H1 (cell line): ENCODE results near the gene BAZ2B. TPM values are rescaled to one million over a fixed set of nuclear protein-coding genes. Genes with fewer than 3 reads are reported as not detected.

Experiments used
- CTCF ChIA-PET: fragments of 300-600 bp; sonication (Branson Sonifier 250); formaldehyde crosslinking; loops from one replicate; lab custom pipeline; 2021; ENCODE audit not compliant: partially characterized antibody; lab: Charles Lee
- POLR2A ChIA-PET: fragments of 300-600 bp; sonication (Branson Sonifier 250); formaldehyde crosslinking; loops from one replicate; lab custom pipeline; 2021; ENCODE audit warnings: inconsistent platforms; ENCODE audit not compliant: partially characterized antibody; lab: Charles Lee
- DNase-seq, 2 experiments: peaks; one replicate each; pipeline versions ENCODE4 v3.0.0 to v3.0.0-alpha.2; 2010 to 2022; ENCODE audit warnings: low spot score in 2 of 2, low read depth in 1 of 2, mixed read lengths in 1 of 2
- FAIRE-seq: peaks from 2 replicates; lab custom pipeline; 2011; peaks lifted over from hg19 to GRCh38; lab: Jason Lieb, UNC
- H2AFZ ChIP-seq: 2 replicates; pipeline ENCODE4 v1.8.1; 2012; ENCODE audit warnings: low read length, inconsistent platforms
- H2AK5ac ChIP-seq: 2 replicates; pipeline ENCODE4 v1.6.1; 2013; ENCODE audit warnings: low read depth, low read length
- H2BK120ac ChIP-seq: replicated peaks from 2 replicates; pipeline ENCODE3; 2013; ENCODE audit warnings: low read depth, low read length, inconsistent platforms
- H2BK12ac ChIP-seq: 2 replicates; pipeline ENCODE4 v1.6.1; 2013; ENCODE audit warnings: low read depth, low read length
- H2BK15ac ChIP-seq: 2 replicates; pipeline ENCODE4 v1.6.1; 2013; ENCODE audit warnings: low read length
- H2BK20ac ChIP-seq: 2 replicates; pipeline ENCODE4 v1.6.1; 2013; ENCODE audit warnings: low read length
- H2BK5ac ChIP-seq: 2 replicates; pipeline ENCODE4 v1.6.1; 2013; ENCODE audit warnings: low read depth, low read length
- H3K14ac ChIP-seq: 2 replicates; pipeline ENCODE4 v1.6.1; 2013; ENCODE audit warnings: inconsistent platforms; ENCODE audit not compliant: insufficient read length
- H3K18ac ChIP-seq: 2 replicates; pipeline ENCODE4 v1.6.1; 2013; ENCODE audit warnings: low read length; ENCODE audit errors: extremely low read depth
- H3K23ac ChIP-seq: 2 replicates; pipeline ENCODE4 v1.6.1; 2013; ENCODE audit warnings: inconsistent platforms; ENCODE audit not compliant: insufficient read length
- H3K23me2 ChIP-seq: 2 replicates; pipeline ENCODE4 v1.6.1; 2013; ENCODE audit warnings: low read depth, low read length
- H3K27ac ChIP-seq: 2 replicates; pipeline ENCODE4 v1.6.1; 2011; ENCODE audit warnings: low read depth, low read length, inconsistent platforms
- H3K27me3 ChIP-seq, 4 experiments: replicated peaks in 1 of 4; 1 replicate in 1 of 4; 2 replicates in 3 of 4; pipeline versions ENCODE4 v1.6.1 to v1.8.1; 2011 to 2013; ENCODE audit warnings: low read length in 3 of 4, mild to moderate bottlenecking in 3 of 4, inconsistent platforms in 2 of 4, mixed read lengths in 2 of 4, moderate library complexity in 1 of 4; ENCODE audit not compliant: control insufficient read depth in 3 of 4, insufficient read depth in 3 of 4; ENCODE audit errors: extremely low read depth in 1 of 4
- H3K36me3 ChIP-seq, 4 experiments: 2 replicates each; pipeline versions ENCODE4 v1.6.1 to v1.8.1; 2011 to 2013; ENCODE audit warnings: mild to moderate bottlenecking in 4 of 4, low read length in 3 of 4, moderate library complexity in 2 of 4, control low read depth in 1 of 4, inconsistent platforms in 1 of 4; ENCODE audit not compliant: insufficient read depth in 4 of 4, control insufficient read depth in 2 of 4
- H3K4ac ChIP-seq: replicated peaks from 2 replicates; pipeline ENCODE3; 2013; ENCODE audit warnings: low read length, low read depth, mixed read lengths, inconsistent platforms; ENCODE audit not compliant: insufficient read length
- H3K4me1 ChIP-seq, 4 experiments: replicated peaks in 1 of 4; 1 replicate in 1 of 4; 2 replicates in 3 of 4; pipeline versions ENCODE4 v1.6.1 to v1.8.1; 2011 to 2013; ENCODE audit warnings: low read length in 3 of 4, inconsistent platforms in 2 of 4, mixed read lengths in 1 of 4; ENCODE audit not compliant: insufficient read depth in 4 of 4, control insufficient read depth in 3 of 4
- H3K4me2 ChIP-seq, 2 experiments: 2 replicates each; pipeline versions ENCODE4 v1.6.1 to v1.8.1; 2011 to 2013; ENCODE audit warnings: low read depth in 2 of 2, low read length in 2 of 2, control low read depth in 1 of 2, inconsistent platforms in 1 of 2, mild to moderate bottlenecking in 1 of 2; ENCODE audit not compliant: insufficient read depth in 1 of 2
- H3K4me3 ChIP-seq, 4 experiments: fragments of 200-600, 300-600 bp in 1 of 4; sonication (generic), shearing (Covaris generic), sonication (Bioruptor Twin) in 1 of 4; 2 replicates each; pipeline versions ENCODE4 v1.5.1 to v1.8.1; 2011 to 2016; ENCODE audit warnings: low read length in 4 of 4, low read depth in 3 of 4, control low read depth in 2 of 4, inconsistent platforms in 2 of 4, mild to moderate bottlenecking in 2 of 4, mixed read lengths in 1 of 4, moderate library complexity in 1 of 4; ENCODE audit not compliant: insufficient read depth in 2 of 4; ENCODE audit errors: extremely low read depth in 1 of 4
- H3K56ac ChIP-seq: replicated peaks from 2 replicates; pipeline ENCODE3; 2013; ENCODE audit warnings: low read depth, mild to moderate bottlenecking, mixed read lengths, low read length, inconsistent platforms; ENCODE audit not compliant: insufficient read length
- H3K79me1 ChIP-seq: 2 replicates; pipeline ENCODE4 v1.6.1; 2013; ENCODE audit warnings: low read depth, low read length, control low read depth
- H3K79me2 ChIP-seq, 2 experiments: 2 replicates each; pipeline versions ENCODE4 v1.6.1 to v1.8.1; 2012 to 2013; ENCODE audit warnings: low read length in 2 of 2, mild to moderate bottlenecking in 2 of 2, inconsistent platforms in 1 of 2; ENCODE audit not compliant: insufficient read depth in 2 of 2, control insufficient read depth in 1 of 2
- H3K9ac ChIP-seq, 4 experiments: replicated peaks in 1 of 4; 1 replicate in 1 of 4; 2 replicates in 3 of 4; pipeline versions ENCODE4 v1.6.1 to v1.8.1; 2011 to 2013; ENCODE audit warnings: low read depth in 3 of 4, low read length in 3 of 4, control low read depth in 2 of 4, mild to moderate bottlenecking in 2 of 4, moderate library complexity in 2 of 4, inconsistent platforms in 1 of 4; ENCODE audit errors: extremely low read depth in 1 of 4
- H3K9me3 ChIP-seq, 2 experiments: 2 replicates each; pipeline versions ENCODE4 v1.6.1 to v1.8.1; 2012 to 2013; ENCODE audit warnings: mild to moderate bottlenecking in 2 of 2, moderate library complexity in 2 of 2, control low read depth in 1 of 2, inconsistent platforms in 1 of 2, low read depth in 1 of 2, low read length in 1 of 2, mixed read lengths in 1 of 2; ENCODE audit not compliant: insufficient read depth in 2 of 2
- H4K20me1 ChIP-seq, 2 experiments: replicated peaks in 1 of 2; 2 replicates each; pipeline versions ENCODE3 to v1.8.1; 2011 to 2013; ENCODE audit warnings: inconsistent platforms in 2 of 2, low read length in 2 of 2, mild to moderate bottlenecking in 1 of 2; ENCODE audit not compliant: insufficient read depth in 2 of 2, control insufficient read depth in 1 of 2
- H4K5ac ChIP-seq: 2 replicates; pipeline ENCODE4 v1.6.1; 2013; ENCODE audit warnings: low read length, low read depth, mixed read lengths, inconsistent platforms; ENCODE audit not compliant: insufficient read length
- H4K8ac ChIP-seq: 2 replicates; pipeline ENCODE4 v1.8.0; 2013; ENCODE audit warnings: mild to moderate bottlenecking, moderate library complexity, low read length, inconsistent platforms; ENCODE audit not compliant: insufficient read depth; ENCODE audit errors: extremely low read depth
- H4K91ac ChIP-seq: replicated peaks from 2 replicates; pipeline ENCODE3; 2013; ENCODE audit warnings: low read length, mixed read lengths, inconsistent platforms; ENCODE audit not compliant: insufficient read length
- BCL11A ChIP-seq, 2 experiments: IDR thresholded peaks; one replicate each; pipeline ENCODE4 v1.6.1; 2011; ENCODE audit warnings: low read depth in 2 of 2, low read length in 2 of 2, mild to moderate bottlenecking in 2 of 2
- WGBS, 2 experiments: shearing (Covaris generic) in 1 of 2; methylation state at CpG; one replicate each; pipeline versions ENCODE4 v1.1.6 to v1.1.7; 2013 to 2015; ENCODE audit warnings: low lambda C conversion rate in 2 of 2, mixed read lengths in 2 of 2, inconsistent platforms in 1 of 2, low coverage in 1 of 2, missing lambda C conversion rate in 1 of 2; ENCODE audit not compliant: insufficient replicate concordance in 2 of 2, insufficient coverage in 1 of 2, insufficient read length in 1 of 2; ENCODE audit errors: extremely low coverage in 1 of 2, missing lambda C conversion rate in 1 of 2; 5-methylcytosine and 5-hydroxymethylcytosine counted together
- polyA plus RNA-seq, 7 experiments: library from polyadenylated mRNA; depleted of rRNA in 3 of 7; stranded (reverse) in 5 of 7; unstranded in 2 of 7; fragments of >200 nt in 5 of 7; fragments of 200-250 nt in 2 of 7; gene quantifications; 1 replicate in 5 of 7; 2 replicates in 1 of 7; 4 replicates in 1 of 7; pipeline versions ENCODE4 v1.2.1 to v1.2.3, GENCODE V29; 2011 to 2013; ENCODE audit warnings: missing spikeins in 2 of 7, mixed read lengths in 2 of 7
- total RNA-seq: library from RNA; stranded (reverse); fragmentation: NEBNext Ultra II Directional; extraction: Animal tissue kit (Norgen Biotek cat#: 25700); gene quantifications from 2 replicates; pipeline ENCODE4 v1.2.1, GENCODE V29; 2021

BAZ2B gene
- total and polyA plus RNA-seq, 2 of the 8 experiments (the other 6 are each of a cell fraction or from before 2014, with no cell fraction given) = 15.2 to 46.3 TPM

DNA sequence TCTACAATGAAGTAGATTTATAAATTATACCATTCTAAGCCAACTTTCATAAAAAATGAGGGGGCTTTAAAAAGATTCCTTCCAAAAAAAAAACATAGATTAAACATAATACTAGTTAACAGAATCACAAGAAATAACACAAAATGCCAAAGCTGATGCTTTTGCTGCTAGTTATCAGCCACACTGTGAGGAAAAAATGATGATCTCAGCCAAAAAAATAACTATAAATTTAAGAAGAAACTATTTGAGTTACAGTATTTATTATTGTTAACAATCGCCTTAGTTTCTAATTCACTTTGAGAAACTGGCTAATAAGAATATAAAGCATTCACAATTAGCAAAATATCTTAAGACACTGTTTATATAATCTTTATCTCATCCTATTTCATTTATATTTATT is 27.1 kb downstream of the BAZ2B start:
- no peak overlapping the region for H4K8ac ChIP-seq
- H2BK20ac ChIP-seq = no peak overlapping the region
- H3K4ac ChIP-seq = no peak overlapping the region
- H3K27ac ChIP-seq = no peak overlapping the region
- no peak overlapping the region for H3K14ac ChIP-seq
- peaks cover 2 to 3% of the 10 kb centered on the region in 2 experiments for H4K20me1 ChIP-seq
- H3K23me2 ChIP-seq = no peaks in the 10 kb centered on the region
- CTCF ChIA-PET = no interaction called here
- H2BK15ac ChIP-seq = no peak overlapping the region
- H3K79me2 ChIP-seq = peaks cover 0 to 79% of the 10 kb centered on the region in 2 experiments; a peak in 2 of 4 replicates
- H3K36me3 ChIP-seq = 0 out of 8 replicates have a peak, but pooled peaks cover 0 to 2% (median 0%) of the 10 kb centered on the region in 4 experiments
- H3K4me3 ChIP-seq = no peak overlapping the region
- no peaks in the 10 kb centered on the region for H3K79me1 ChIP-seq
- DNase-seq = no peak
- peaks cover 0 to 1% (median 0%) of the 10 kb centered on the region in 4 experiments; a peak in 1 of 7 replicates for H3K27me3 ChIP-seq
- no peak overlapping the region for H2BK120ac ChIP-seq
- no peak for FAIRE-seq
- POLR2A ChIA-PET = interaction anchor here (1.0 kb wide), 1 partner anchor 26 kb away, joined by 3 read pairs; no protein-coding TSS in a partner anchor
- no peak overlapping the region for H4K91ac ChIP-seq
- H3K9ac ChIP-seq = no peak overlapping the region
- no peak overlapping the region for H2AK5ac ChIP-seq
- no peak overlapping the region for H3K23ac ChIP-seq
- no peak overlapping the region for H2BK5ac ChIP-seq
- no peak overlapping the region for H4K5ac ChIP-seq
- 100% methylated on average over 1 of the region's 1 CpG; no CpG with 5 or more reads in 1 of the 2 experiments for WGBS, 2 experiments
- H3K56ac ChIP-seq = no peak overlapping the region
- H2AFZ ChIP-seq = no peak overlapping the region
- no peaks in the 10 kb centered on the region for H3K9me3 ChIP-seq
- H3K18ac ChIP-seq = no peak overlapping the region
- no peak overlapping the region for H2BK12ac ChIP-seq
- H3K4me2 ChIP-seq = no peak overlapping the region
- peaks cover 0 to 2% (median 0%) of the 10 kb centered on the region in 4 experiments; a peak in 1 of 7 replicates for H3K4me1 ChIP-seq
- TF ChIP-seq BCL11A (IDR thresholded peaks at IDR 0.05; ENCODE audit: low read depth in 2 of 2, low read length in 2 of 2) = no peak
